ENCODE measurements around the gene ARL2BP.
A peak's percentile ranks its signal among the peaks of the same experiment; 100 is the strongest.

The ARL2BP gene

DNA sequence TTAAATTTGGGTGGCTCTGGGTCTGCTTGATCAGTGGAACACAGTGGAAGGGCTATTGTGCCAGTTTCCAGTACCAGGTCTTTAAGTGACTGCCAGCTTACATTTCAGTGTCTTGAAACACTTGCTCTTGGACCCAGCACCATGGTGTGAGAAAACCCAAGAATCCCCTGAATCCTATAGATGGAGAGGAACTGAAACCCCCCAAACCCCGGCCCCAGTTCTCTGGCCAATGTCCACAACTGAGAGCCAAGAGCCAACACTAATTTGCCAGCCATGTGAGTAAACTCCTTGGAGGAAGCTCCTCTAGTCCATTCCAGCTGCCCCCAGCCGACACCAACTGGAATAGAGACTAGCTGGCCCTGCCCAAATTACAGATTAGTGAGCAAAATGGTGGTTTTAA is 2.4 kb upstream of the ARL2BP start:
- TF ChIP-seq, protein P1, sequence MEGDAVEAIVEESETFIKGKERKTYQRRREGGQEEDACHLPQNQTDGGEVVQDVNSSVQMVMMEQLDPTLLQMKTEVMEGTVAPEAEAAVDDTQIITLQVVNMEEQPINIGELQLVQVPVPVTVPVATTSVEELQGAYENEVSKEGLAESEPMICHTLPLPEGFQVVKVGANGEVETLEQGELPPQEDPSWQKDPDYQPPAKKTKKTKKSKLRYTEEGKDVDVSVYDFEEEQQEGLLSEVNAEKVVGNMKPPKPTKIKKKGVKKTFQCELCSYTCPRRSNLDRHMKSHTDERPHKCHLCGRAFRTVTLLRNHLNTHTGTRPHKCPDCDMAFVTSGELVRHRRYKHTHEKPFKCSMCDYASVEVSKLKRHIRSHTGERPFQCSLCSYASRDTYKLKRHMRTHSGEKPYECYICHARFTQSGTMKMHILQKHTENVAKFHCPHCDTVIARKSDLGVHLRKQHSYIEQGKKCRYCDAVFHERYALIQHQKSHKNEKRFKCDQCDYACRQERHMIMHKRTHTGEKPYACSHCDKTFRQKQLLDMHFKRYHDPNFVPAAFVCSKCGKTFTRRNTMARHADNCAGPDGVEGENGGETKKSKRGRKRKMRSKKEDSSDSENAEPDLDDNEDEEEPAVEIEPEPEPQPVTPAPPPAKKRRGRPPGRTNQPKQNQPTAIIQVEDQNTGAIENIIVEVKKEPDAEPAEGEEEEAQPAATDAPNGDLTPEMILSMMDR (IDR thresholded peaks at IDR 0.05; ENCODE audit: control extremely low read depth, extremely low read depth, low read depth, missing control alignments) = no peak
- DNase-seq (ENCODE audit: extremely low spot score) = no peak
- POLR2A ChIA-PET = interaction anchor here (0.5 kb wide), 1 partner anchor 57 kb away, joined by 3 read pairs; the partner anchor contains the start of genes PSME3IP1 and RSPRY1
- CTCF ChIA-PET = interaction anchor here (0.6 to 1.7 kb wide), 3 partner anchors 15 to 37 kb away, joined by 3 to 6 read pairs (median 3); no protein-coding TSS in a partner anchor

DNA sequence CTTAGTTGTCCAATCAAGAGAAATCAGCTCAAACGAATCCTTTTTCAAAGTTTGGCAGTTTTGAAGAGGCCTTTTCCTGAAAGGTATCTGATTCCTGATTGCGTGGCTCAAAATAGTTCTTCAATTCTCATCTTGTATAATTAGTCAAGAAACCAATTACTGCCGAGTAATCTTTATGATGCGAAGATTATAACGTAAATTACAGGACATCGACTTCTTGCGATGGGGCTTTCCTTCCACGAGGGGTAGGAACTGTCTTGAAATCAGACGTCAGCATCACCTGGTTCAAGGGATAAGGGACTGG is 644 bp upstream of the ARL2BP start:
- ChIA-PET POLR2A (no interaction called here), CTCF (interaction anchor here (1.0 to 1.6 kb wide), 2 partner anchors 8 to 161 kb away, joined by 3 to 4 read pairs; no protein-coding TSS in a partner anchor)
- TF ChIP-seq, protein P1 (IDR thresholded peaks at IDR 0.05; ENCODE audit: control extremely low read depth, extremely low read depth, low read depth, missing control alignments) = no peak
- no peak for DNase-seq (ENCODE audit: extremely low spot score)

DNA sequence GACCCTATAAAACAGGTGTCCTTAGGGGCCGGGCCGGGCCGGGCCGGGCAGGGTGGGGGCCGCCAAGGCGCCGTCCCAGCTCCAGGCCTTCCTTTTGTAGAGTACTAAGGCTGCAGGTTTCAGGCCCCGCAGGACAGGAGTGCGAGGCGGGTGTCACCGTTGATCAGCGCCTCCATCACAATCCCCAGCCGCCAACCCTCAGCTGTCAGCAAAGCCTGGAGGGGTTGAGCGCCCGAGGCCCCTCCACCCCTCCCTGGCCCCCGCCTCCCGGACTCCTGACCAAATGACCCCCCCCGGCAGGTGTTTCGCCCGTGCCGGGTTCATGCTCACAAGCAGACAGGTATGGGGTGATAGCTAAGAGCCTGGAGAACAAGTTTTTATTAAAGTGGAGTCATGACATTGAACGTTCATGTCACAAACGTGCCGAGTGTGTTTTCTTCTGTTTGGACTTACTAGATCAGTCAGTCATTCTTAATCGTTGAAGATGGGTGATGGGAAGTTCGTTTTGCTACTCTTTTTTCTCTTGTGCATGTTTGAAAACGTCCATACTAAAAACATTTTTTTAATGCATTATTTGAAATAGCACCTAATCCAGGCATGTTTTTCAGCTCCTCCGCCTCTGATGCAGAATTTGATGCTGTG is 534 bp downstream of the ARL2BP start:
- TF ChIP-seq, protein P1 (IDR thresholded peaks at IDR 0.05; ENCODE audit: control extremely low read depth, extremely low read depth, low read depth, missing control alignments) = no peak
- ChIA-PET CTCF (interaction anchor here (0.7 to 1.6 kb wide), 5 partner anchors 10 to 274 kb away, joined by 3 to 4 read pairs (median 3); no protein-coding TSS in a partner anchor), POLR2A (interaction anchor here (0.9 to 1.7 kb wide), 2 partner anchors 10 to 15 kb away, joined by 3 to 10 read pairs; no protein-coding TSS in a partner anchor)
- peak; percentile 45 for DNase-seq (ENCODE audit: extremely low spot score)

DNA sequence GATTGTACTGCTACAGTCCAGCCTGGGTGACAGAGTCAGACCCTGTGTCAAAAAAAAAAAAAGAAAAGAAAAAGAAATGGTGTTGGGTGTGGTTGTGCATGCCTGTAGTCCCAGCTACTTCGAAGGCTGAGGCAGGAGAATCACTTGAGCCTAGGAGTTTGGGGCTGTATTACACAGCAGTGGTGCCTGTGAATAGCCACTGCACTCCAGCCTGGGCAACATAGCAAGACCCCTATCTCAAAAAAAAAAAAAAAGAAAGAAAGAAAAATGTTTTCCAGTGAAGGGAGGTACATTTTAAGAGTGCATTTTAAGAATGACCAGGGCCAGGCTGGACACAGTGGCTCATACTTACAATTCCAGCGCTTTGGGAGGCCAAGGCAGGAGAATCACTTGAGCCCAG is 6.3 kb downstream of the ARL2BP start:
- CTCF ChIA-PET = interaction anchor here (0.7 to 1.3 kb wide), 2 partner anchors 10 to 13 kb away, joined by 3 read pairs; no protein-coding TSS in a partner anchor
- DNase-seq (ENCODE audit: extremely low spot score) = no peak
- POLR2A ChIA-PET = no interaction called here
- TF ChIP-seq, protein P1 (IDR thresholded peaks at IDR 0.05; ENCODE audit: control extremely low read depth, extremely low read depth, low read depth, missing control alignments) = no peak

DNA sequence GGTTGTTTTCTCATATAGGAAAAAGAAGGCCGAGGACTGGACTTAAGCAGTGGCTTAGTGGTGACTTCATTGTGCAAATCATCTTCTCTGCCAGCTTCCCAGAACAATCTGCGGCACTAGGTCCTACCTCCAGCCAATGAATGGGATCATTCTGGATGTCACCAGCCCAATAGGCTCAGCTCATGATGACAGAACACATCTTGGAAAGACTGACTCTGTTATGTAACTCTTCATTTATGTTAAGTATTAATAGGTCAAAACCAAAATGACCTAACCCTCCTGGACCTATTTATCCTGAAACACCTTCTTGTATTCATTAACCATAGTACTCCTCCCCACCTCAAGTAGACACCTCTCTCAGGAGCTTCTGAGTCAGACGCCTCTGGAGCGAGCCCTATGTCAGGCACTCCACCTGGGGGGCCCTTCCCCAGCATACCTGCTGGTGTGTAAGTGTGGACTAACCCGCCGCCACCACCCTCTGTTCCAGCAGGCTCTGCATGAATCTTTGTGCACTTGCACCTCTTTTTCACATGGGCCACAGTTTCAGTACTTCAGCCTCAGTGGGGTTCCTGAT is 7.2 kb downstream of the ARL2BP start:
- ChIA-PET CTCF (interaction anchor here (1.3 kb wide), 1 partner anchor 12 kb away, joined by 3 read pairs; no protein-coding TSS in a partner anchor), POLR2A (no interaction called here)
- TF ChIP-seq, protein P1 (IDR thresholded peaks at IDR 0.05; ENCODE audit: control extremely low read depth, extremely low read depth, low read depth, missing control alignments) = no peak
- no peak for DNase-seq (ENCODE audit: extremely low spot score)

DNA sequence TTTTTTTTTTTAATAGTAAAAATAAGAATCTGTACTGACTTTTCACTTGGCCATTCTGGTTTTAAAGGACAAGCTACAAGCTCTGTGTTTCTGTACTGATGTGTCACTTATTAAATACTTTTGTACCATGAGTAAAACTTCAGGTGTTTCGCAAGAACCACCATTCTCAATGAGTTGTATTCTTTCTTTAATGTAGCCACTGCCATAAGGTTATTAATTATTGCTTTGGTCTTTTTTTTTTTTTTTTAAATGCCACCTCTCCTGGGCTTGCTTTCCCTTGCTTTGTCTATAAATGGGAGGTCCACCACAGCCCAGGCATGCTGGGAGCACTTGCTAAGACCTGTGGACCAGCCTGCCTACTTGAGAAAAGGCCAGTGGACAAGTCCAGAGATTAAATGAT is 8.4 kb downstream of the ARL2BP start:
- CTCF ChIA-PET = no interaction called here
- POLR2A ChIA-PET = no interaction called here
- DNase-seq (ENCODE audit: extremely low spot score) = no peak
- TF ChIP-seq, protein P1 (IDR thresholded peaks at IDR 0.05; ENCODE audit: control extremely low read depth, extremely low read depth, low read depth, missing control alignments) = no peak

Measured in GM10248 (cell line).